GM12878 (cell line): ENCODE results near the gene NPS. TPM values are rescaled to one million over a fixed set of nuclear protein-coding genes. Genes with fewer than 3 reads are reported as not detected.

ENCODE experiments used
- ATAC-seq: fragments of 200-7000 bp; cut with Tn5 transposase; 3 replicates; pipeline ENCODE4 v1.9.1; 2020; ENCODE audit warnings: mild to moderate bottlenecking, moderate library complexity
- BruUV-seq: library from RNA; stranded (reverse); fragments of 400-500 nt; replicated peaks from 2 replicates; lab custom pipeline; 2021; lab: Mats Ljungman, UMichigan
- CTCF ChIA-PET: fragments of 300-600 bp; sonication (Branson Sonifier 250); formaldehyde crosslinking; extraction: SDS; loops from one replicate; lab custom pipeline; 2021; ENCODE audit warnings: inconsistent platforms; lab: Yijun Ruan, JAX
- POLR2A ChIA-PET: fragments of 350-600 bp; formaldehyde crosslinking; extraction: SDS; loops from one replicate; lab custom pipeline; 2021; ENCODE audit warnings: inconsistent platforms; lab: Charles Lee
- RAD21 ChIA-PET: fragments of 300-600 bp; sonication (Branson Sonifier 250); formaldehyde crosslinking; loops from one replicate; lab custom pipeline; 2023; ENCODE audit warnings: antibody characterized with exemption; ENCODE audit not compliant: unreplicated experiment; lab: Charles Lee
- SMC1A ChIA-PET: fragments of 300-600 bp; sonication (Branson Sonifier 250); formaldehyde crosslinking; loops from one replicate; lab custom pipeline; 2023; ENCODE audit not compliant: unreplicated experiment, uncharacterized antibody; lab: Charles Lee
- DNase-seq: peaks from one replicate; pipeline ENCODE4 v3.0.0-alpha.2; 2011; ENCODE audit warnings: low read depth, low spot score
- FAIRE-seq: peaks from 3 replicates; lab custom pipeline; 2011; peaks lifted over from hg19 to GRCh38; lab: Jason Lieb, UNC
- H2AFZ ChIP-seq: 2 replicates; pipeline ENCODE4 v1.6.0; 2011; ENCODE audit warnings: low read depth, low read length, control low read depth; ENCODE audit not compliant: control insufficient read depth
- H3K27ac ChIP-seq: 2 replicates; pipeline ENCODE4 v1.5.1; 2011; ENCODE audit warnings: control low read depth; ENCODE audit not compliant: control insufficient read depth, insufficient read depth
- H3K27me3 ChIP-seq, 2 experiments: replicated peaks in 1 of 2; 2 replicates each; pipeline versions ENCODE4 v1.6.0 to v1.6.1; 2011; ENCODE audit warnings: low read length in 1 of 2; ENCODE audit not compliant: control insufficient read depth in 2 of 2, insufficient read depth in 2 of 2
- H3K36me3 ChIP-seq, 2 experiments: 2 replicates each; pipeline ENCODE4 v1.5.1; 2011; ENCODE audit warnings: low read length in 1 of 2; ENCODE audit not compliant: control insufficient read depth in 2 of 2, insufficient read depth in 2 of 2
- H3K4me1 ChIP-seq: 2 replicates; pipeline ENCODE4 v1.6.1; 2011; ENCODE audit warnings: mild to moderate bottlenecking, low read length, moderate library complexity, mixed read lengths; ENCODE audit not compliant: control insufficient read depth, insufficient read depth
- H3K4me2 ChIP-seq: 2 replicates; pipeline ENCODE4 v1.6.0; 2011; ENCODE audit warnings: control low read depth; ENCODE audit not compliant: control insufficient read depth, insufficient read depth
- H3K4me3 ChIP-seq: fragments of 200-600 bp; sonication (generic); 2 replicates; pipeline ENCODE4 v1.5.1; 2016
- H3K79me2 ChIP-seq: 2 replicates; pipeline ENCODE4 v1.6.0; 2011; ENCODE audit warnings: low read length; ENCODE audit not compliant: control insufficient read depth, insufficient read depth
- H3K9ac ChIP-seq: 2 replicates; pipeline ENCODE4 v1.8.0; 2011; ENCODE audit warnings: low read length, control low read depth, mixed read lengths; ENCODE audit not compliant: control insufficient read depth, insufficient read depth
- H3K9me3 ChIP-seq: replicated peaks from 3 replicates; pipeline ENCODE4 v1.5.1; 2011; ENCODE audit warnings: mild to moderate bottlenecking, low read length; ENCODE audit not compliant: control insufficient read depth, insufficient read depth
- H4K20me1 ChIP-seq: 2 replicates; pipeline ENCODE4 v1.6.0; 2011; ENCODE audit not compliant: control insufficient read depth, insufficient read depth
- ATF2 ChIP-seq: IDR thresholded peaks from 2 replicates; pipeline ENCODE4 v1.6.1; 2012; ENCODE audit warnings: low read length, inconsistent platforms
- CBX3 ChIP-seq: fragments of 200-600 bp; sonication (generic); IDR thresholded peaks from 2 replicates; pipeline ENCODE4 v1.6.1; 2016; ENCODE audit warnings: low read depth, borderline replicate concordance
- FOXM1 ChIP-seq: IDR thresholded peaks from 2 replicates; pipeline ENCODE4 v1.6.1; 2012; ENCODE audit warnings: low read depth, mild to moderate bottlenecking, inconsistent platforms, low read length, moderate library complexity
- HDAC6 ChIP-seq: fragments of 200-600 bp; sonication (generic); IDR thresholded peaks from one replicate; pipeline ENCODE4 v1.8.0; 2017; ENCODE audit warnings: antibody characterized with exemption; ENCODE audit not compliant: unreplicated experiment
- MLLT1 ChIP-seq: fragments of 450-650 bp; IDR thresholded peaks from 2 replicates; pipeline ENCODE4 v1.6.1; 2016; ENCODE audit warnings: mild to moderate bottlenecking
- POLR2AphosphoS5 ChIP-seq: IDR thresholded peaks from 2 replicates; pipeline ENCODE4 v1.6.1; 2011; ENCODE audit warnings: mild to moderate bottlenecking, low read length, inconsistent platforms
- RELB ChIP-seq: fragments of 450-650 bp; IDR thresholded peaks from 2 replicates; pipeline ENCODE4 v1.6.1; 2017; ENCODE audit warnings: low read depth, mild to moderate bottlenecking, moderate library complexity
- RFX5 ChIP-seq: IDR thresholded peaks from 2 replicates; pipeline ENCODE4 v1.6.1; 2011; ENCODE audit warnings: low read depth, low read length, improper control_type of control experiment
- SRF ChIP-seq, 2 experiments: IDR thresholded peaks; 2 replicates each; pipeline ENCODE4 v1.6.1; 2011; ENCODE audit warnings: low read depth in 2 of 2, low read length in 2 of 2, mild to moderate bottlenecking in 1 of 2, moderate library complexity in 1 of 2
- USF1 ChIP-seq: IDR thresholded peaks from 2 replicates; pipeline ENCODE4 v1.6.1; 2011; ENCODE audit warnings: borderline replicate concordance, low read depth, mild to moderate bottlenecking, moderate library complexity, mixed read lengths, low read length; ENCODE audit not compliant: insufficient read depth; ENCODE audit errors: extremely low read length
- USF2 ChIP-seq: IDR thresholded peaks from 2 replicates; pipeline ENCODE4 v1.6.1; 2011; ENCODE audit warnings: low read depth, low read length, improper control_type of control experiment, borderline replicate concordance
- YBX1 ChIP-seq: fragments of 450-650 bp; IDR thresholded peaks from 2 replicates; pipeline ENCODE4 v1.6.1; 2016; ENCODE audit warnings: antibody characterized with exemption
- ZNF24 ChIP-seq: fragments of 450-650 bp; IDR thresholded peaks from 2 replicates; pipeline ENCODE4 v1.6.1; 2017; ENCODE audit warnings: antibody characterized with exemption, mild to moderate bottlenecking
- WGBS: methylation state at CpG from one replicate; pipeline ENCODE4 v1.1.6; 2016; ENCODE audit warnings: low lambda C conversion rate; ENCODE audit not compliant: insufficient replicate concordance, insufficient coverage; ENCODE audit errors: missing lambda C conversion rate; 5-methylcytosine and 5-hydroxymethylcytosine counted together
- in situ Hi-C: fragments of 300-500 bp; cut with MboI; formaldehyde crosslinking; loops from 9 replicates; pipeline ENCODE4 v1.14.3; 2018; ENCODE audit warnings: mixed read lengths
- intact Hi-C: fragments of 100-400 bp; cut with micrococcal nuclease; formaldehyde crosslinking; loops from one replicate; pipeline ENCODE4 v1.14.2; 2022; ENCODE audit not compliant: unreplicated experiment
- polyA plus RNA-seq, 11 experiments: library from polyadenylated mRNA; depleted of rRNA in 4 of 11; unstranded in 6 of 11; stranded (reverse) in 5 of 11; fragments of >200 nt; fragmentation: Nextera tagmentation in 4 of 11; fragmentation: Illumina TruSeq in 1 of 11; extraction: Ambion mirVana in 4 of 11; extraction: Trizol in 1 of 11; gene quantifications; 1 replicate in 1 of 11; 2 replicates in 10 of 11; pipeline versions ENCODE4 v1.2.1 to v1.2.3, GENCODE V29; 2011 to 2016; ENCODE audit warnings: inconsistent platforms in 2 of 11, missing spikeins in 2 of 11, low read depth in 1 of 11
- total RNA-seq, 4 experiments: library from RNA; depleted of rRNA in 3 of 4; stranded (reverse); fragments of >200 nt in 3 of 4; fragmentation: Illumina TruSeq in 1 of 4; extraction: Trizol in 1 of 4; gene quantifications; 2 replicates each; pipeline versions ENCODE4 v1.2.1 to v1.2.3, GENCODE V29; 2013 to 2021

NPS gene
- total and polyA plus RNA-seq, 10 of the 15 experiments (the other 5 are each of a cell fraction or from before 2014, with no cell fraction given) = not detected

- H3K4me1 ChIP-seq = no peaks in the 10 kb centered on the region
- H3K27me3 ChIP-seq = no peaks in the 10 kb centered on the region
- H3K36me3 ChIP-seq = no peaks in the 10 kb centered on the region
- no peaks in the 10 kb centered on the region for H4K20me1 ChIP-seq
- TF ChIP-seq YBX1 (no peak), ATF2 (no peak), SRF (IDR thresholded peaks at IDR 0.05; ENCODE audit: low read depth in 2 of 2, low read length in 2 of 2) (no peak), HDAC6 (no peak), ZNF24 (no peak), USF1 (no peak), CBX3 (no peak), POLR2AphosphoS5 (no peak), FOXM1 (no peak), USF2 (no peak), RFX5 (no peak), MLLT1 (no peak), RELB (no peak)
- TF ChIP-seq, all 136 proteins: peak for 0
- Histone ChIP-seq H3K4me3 (no peak overlapping the region), H3K4me2 (no peak overlapping the region), H3K9me3 (no peaks in the 10 kb centered on the region), H3K27ac (no peak overlapping the region), H2AFZ (no peak overlapping the region), H3K9ac (no peak overlapping the region), H3K79me2 (no peaks in the 10 kb centered on the region)
- DNase-seq (no peak), FAIRE-seq (no peak), ATAC-seq (no peak)
- intact Hi-C loops = no loop called here
- ChIA-PET SMC1A (no interaction called here), RAD21 (no interaction called here), POLR2A (no interaction called here), CTCF (no interaction called here)
- in situ Hi-C loops = no loop called here
- BruUV-seq = no TSS peak
- WGBS = 49% methylated on average over 7 of the region's 7 CpGs
These were observed 29.8 kb downstream of the NPS start for GRCh38 chr10:127578961-127579305.
